DMS79 treated with DMSO at 0.1 percent for 48 hours (cell line): Measurements from ENCODE around the gene BEX1.
A peak's percentile ranks its signal among the peaks of the same experiment; 100 is the strongest.
"Not testable (repeated sequence)": the region's sequence is repeated elsewhere in the genome, so short reads cannot be mapped to it uniquely, and the experiment has no call there.

Experiments used
- DNase-seq: peaks from one replicate; lab custom pipeline; 2025; lab: John Stamatoyannopoulos, UW

Gene BEX1

DNA sequence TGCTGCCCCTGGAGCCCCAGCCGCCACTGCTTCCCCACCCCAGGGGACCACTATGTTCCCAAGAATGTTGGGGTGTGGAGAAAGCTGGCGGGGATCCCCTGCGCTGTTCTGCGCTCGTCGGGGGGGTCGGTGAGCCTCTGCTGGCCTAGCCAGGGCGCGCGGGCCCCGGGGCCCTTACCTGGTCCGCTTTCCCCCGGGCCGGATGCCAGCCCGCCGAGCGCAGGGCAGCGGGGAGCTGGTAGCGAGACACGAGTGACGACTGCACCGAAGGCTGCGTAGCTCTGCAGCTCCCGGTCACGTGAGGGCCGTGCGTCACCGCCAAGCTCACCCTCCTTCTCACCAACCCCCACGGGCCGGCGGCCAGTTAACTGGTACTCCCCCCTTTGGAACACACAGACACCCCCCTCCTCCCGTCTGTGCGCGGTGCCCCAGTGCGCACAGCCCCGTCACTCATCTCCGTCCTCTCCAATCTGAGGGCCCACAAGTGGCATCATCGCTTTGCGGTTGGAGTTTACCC is at the start of gene BEX1:
Gene BEX1 (minus strand): TSS at position 254 of the 517 bp plus-strand sequence. CDS start 897 bp downstream, outside the sequence.
- DNase-seq: peak; percentile 90

DNA sequence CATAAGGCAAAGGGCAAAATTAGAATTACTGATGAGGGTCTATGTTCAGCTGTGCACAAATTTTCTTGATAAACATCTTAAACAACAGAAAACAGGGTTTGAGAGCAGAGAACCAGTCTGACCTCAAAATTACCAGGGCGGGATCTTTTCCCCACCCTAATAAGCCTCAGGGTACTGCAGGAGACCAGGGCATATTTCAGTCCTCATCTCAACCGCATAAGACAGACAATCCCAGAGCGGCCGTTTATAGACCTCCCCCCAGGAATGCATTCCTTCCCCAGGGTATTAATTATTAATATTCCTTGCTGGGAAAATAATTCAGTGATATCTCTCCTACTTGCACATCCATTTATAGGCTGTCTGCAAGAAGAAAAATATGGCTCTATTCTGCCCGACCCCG is 45.5 kb upstream of the BEX1 start:
- not testable (repeated sequence) for DNase-seq

DNA sequence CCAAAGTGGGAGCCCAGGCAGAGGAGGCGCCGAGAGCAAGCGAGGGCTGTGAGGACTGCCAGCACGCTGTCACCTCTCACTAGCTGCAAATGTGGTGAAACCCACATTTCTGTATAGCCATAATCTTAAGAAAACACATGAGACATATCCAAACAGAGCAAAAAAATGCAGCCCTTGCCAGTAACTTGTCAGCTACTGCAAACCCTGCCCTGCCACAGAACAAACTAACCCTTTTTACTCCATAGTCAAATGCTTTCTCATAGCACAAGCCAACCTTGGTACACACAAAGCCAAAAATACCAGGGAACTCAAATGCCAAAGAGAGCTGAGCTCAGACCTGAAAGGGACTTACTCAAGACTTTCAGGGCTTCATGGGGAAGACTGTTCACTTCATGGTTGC is 43.9 kb upstream of the BEX1 start:
- DNase-seq: no peak

DNA sequence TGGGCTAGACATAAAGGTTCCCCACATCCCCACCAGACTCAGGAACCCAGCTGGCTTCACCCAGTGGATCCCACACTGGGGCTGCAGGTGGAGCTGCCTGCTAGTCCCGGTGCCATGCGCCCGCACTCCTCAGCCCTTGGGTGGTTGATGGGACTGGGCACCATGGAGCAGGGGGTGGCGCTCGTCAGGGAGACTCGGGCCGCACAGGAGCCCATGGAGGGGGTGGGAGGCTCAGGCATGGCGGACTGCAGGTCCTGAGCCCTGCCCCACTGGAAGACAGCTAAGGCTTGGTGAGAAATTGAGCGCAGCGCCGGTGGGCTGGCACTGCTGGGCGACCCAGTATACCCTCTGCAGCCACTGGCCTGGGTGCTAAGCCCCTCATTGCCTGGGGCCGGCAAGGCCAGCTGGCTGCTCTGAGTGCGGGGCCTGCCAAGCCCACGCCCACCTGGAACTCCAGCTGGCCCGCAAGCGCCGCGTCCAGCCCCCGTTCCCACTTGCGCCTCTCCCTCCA is 43.3 kb upstream of the BEX1 start:
- DNase-seq: not testable (repeated sequence)

DNA sequence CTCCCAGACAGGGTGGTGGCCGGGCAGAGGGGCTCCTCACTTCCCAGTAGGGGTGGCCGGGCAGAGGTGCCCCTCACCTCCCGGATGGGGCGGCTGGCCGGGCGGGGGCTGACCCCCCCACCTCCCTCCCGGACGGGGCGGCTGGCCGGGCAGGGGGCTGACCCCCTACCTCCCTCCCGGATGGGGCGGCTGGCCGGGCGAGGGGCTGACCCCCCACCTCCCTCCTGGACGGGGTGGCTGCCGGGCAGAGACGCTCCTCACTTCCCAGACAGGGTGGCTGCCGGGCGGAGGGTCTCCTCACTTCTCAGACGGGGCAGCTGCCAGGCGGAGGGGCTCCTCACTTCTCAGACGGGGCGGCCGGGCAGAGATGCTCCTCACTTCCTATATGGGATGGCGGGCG is 40.4 kb upstream of the BEX1 start:
- not testable (repeated sequence) for DNase-seq

DNA sequence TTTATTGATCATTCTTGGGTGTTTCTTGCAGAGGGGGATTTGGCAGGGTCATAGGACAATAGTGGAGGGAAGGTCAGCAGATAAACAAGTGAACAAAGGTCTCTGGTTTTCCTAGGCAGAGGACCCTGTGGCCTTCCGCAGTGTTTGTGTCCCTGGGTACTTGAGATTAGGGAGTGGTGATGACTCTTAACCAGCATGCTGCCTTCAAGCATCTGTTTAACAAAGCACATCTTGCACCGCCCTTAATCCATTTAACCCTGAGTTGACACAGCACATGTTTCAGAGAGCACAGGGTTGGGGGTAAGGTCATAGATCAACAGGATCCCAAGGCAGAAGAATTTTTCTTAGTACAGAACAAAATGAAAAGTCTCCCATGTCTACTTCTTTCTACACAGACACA is 39.9 kb upstream of the BEX1 start:
- DNase-seq: not testable (repeated sequence)

DNA sequence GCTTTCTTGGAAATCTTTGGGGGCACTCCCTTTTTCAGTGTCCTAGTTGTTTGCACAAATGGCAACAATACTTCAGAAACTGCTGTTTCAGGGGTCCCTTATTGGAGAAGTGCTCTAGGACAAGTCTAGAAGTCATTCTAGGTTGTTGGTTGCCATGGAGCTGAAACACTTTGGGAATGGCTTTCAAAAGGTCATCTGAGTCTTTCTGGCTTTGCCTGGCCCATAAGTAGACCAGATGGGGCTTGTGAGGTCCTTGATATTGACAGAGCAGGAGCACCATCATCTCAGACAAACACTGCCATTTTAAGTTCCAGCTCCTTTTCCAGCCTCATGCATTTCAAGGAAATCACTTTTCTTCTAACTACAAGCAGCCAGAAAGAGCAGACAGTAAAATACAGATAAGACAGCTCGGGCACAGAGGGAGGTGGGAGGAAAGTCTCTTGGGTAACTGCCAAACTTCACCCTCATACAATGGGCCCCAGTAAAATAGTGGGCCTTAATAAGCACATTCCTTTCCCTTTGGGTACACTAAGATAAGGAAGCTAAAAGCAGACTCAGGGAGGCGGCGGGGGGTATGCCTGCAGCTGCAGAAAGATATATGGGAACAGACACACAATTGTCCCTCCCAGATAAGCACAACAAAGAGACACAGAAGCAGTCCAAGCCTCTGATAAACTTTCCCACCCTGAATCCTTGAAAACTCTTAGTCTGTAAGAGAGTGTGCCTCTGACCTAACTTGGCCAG is 37.5 kb upstream of the BEX1 start:
- DNase-seq: peak; percentile 25

DNA sequence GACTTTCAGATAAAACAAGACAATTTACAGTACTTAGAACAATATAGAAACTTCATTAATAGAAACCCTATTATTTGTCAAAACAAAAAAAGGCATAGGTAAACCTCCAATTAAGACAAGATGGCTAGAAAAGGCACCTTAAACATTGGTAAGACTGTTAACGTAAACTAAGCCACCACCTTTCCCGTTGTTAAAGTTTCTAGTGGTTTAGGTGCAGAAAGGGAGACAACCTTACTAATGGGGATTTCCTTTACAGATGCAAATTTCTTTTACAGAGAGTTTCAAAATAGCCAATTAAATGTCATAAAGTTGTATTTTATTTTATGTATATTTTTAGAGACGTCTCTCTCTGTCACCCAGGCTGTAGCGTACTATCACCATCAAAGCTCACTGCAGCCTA is 36.5 kb upstream of the BEX1 start:
- no peak for DNase-seq

DNA sequence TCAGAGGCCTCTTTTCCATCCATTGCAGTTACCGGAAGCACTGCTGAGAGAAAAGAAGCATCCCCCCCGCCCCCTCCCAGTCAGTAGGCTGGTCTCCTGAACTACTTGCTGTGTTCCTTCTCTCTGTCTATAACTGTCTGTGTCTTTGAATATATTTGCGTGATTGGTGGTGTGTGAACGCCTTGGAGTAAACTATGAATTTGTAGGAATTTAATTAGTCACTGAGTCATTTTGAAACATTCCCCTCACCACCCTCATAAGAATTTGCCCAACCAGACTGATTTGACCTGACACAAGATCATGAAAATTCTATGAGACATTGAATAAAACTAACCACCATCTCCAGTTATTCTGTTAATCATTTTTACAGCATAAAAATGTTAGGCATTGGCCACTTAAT is 35.7 kb upstream of the BEX1 start:
- no peak for DNase-seq

DNA sequence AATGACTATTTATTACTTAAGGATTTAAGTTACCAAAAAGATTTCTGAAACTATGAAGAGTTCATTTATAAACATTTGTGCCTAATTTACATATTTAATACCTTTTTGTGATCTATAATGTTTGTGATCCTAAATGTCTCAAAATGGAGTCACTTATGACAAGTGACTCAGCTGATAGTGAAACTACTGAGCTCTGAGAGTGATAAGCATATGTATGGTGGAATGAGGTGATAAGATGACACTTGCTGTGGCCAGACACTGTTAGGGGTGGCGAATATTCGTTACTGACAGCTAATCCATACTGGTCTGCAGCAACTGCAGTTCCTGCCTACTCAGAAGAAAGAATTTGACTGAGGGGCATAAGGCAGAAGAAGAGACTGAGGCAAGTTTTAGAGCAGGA is 34.5 kb upstream of the BEX1 start:
- DNase-seq: no peak

DNA sequence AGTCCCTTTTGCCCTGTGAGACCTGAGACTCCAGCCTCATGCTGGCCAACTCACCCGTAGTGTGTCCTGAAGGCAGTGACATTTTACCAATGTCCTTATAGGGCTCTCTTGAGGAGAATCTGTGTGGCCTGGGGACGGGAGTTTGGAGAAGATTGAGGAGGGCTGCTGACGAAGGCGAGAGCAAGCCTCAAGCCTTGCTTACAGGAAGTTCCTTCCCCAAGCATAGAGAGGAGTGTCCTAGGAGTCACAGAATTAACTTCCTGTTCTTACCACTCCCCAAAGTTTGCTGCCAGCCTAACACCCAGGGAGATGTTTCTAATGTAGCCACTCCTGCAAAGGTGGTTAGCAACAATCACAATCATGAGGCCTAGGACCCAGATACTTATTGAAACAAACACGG is 29.0 kb upstream of the BEX1 start, which contains the start of gene NXF3:
Gene NXF3 (minus strand): TSS at position 202 of the 400 bp plus-strand sequence. CDS start 120 bp downstream, at position 82.
- no peak for DNase-seq

DNA sequence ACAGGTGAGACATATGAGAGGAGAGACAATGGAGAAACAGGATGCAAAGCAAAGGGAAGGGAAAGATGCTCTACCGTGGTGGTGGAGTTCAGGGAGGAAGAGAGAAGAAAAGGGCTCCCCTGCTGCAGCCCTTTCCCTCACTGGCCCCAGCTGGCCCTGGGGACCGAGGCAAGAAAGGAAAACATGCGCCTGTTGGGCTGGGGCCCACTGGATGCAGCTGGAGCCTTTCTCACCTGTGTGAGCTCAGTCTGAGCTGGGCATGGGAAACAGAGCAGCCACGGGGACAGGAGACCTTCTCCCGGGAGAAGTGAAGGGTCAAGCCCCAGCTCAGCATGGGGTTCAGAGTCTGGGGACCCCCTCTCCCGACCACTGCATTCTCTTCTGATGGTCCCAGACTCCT is 17.1 kb upstream of the BEX1 start:
- no peak for DNase-seq

DNA sequence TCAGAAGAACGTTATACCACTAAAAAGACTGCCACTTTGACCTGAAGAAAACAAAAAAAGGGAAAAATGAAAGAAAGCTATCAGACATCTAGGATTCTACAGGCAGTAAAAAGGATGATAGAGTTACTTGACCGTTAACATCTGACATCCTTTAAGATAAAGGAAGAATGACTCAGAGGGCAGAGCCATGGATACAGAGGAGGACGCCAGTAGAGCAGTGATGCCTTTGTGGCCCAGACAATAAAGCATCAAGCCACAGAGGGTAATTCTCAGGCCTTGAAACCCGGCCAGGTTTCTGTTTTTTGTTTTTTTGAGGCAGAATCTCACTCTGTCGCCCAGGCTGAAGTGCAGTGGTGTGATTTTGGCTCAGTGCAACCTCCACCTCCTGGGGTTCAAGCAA is 9.5 kb upstream of the BEX1 start:
- DNase-seq: no peak

DNA sequence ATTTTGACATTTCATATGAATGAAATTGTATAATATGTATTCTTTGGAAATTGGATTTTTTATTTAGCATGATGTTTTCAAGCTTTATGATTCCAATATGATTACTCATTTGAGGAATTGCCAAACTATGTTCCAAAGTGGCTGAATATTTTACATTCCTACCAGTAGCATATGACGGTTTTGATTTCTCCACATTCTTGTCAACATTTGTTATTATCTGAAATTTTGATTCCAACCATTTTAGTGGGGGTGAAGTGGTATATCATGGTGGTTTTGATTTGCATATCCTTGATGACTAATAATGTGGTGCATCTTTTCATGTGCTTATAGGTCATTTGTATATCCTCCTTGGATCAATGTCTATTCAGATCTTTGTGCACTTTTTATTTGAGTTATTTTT is 2.6 kb upstream of the BEX1 start:
- DNase-seq: no peak

DNA sequence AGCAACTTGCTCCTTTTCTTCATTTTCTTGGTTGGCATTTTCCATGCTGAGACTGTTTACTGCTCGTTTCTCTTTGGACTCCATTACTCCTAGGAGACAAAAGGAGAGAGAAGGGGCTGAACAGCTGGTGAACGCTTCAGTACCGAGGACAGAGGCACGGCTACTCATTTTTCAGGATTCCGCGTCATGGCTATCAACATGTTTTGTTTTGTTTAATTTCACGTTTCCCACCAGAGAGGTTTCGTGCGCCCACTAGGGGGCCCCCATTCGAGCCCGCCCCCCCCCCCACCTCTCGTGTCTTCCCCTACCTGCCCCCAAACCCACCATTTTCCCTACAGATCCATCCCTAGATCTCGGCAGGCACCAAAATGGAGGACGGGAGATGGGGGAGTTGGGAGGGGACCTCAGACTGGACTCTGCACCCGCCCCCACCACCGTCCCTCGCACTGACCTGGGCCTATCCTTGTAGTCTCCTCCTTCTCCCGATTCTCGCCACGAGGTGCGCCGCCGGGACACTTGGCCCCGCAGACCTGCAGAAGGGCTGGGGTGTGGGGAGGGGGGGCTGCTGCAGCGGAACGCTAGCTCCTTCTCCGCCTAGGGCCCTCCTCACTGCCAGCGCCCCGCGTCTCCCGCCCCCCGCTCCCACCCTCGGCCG is 653 bp downstream of the BEX1 start:
- peak; percentile 64 for DNase-seq

DNA sequence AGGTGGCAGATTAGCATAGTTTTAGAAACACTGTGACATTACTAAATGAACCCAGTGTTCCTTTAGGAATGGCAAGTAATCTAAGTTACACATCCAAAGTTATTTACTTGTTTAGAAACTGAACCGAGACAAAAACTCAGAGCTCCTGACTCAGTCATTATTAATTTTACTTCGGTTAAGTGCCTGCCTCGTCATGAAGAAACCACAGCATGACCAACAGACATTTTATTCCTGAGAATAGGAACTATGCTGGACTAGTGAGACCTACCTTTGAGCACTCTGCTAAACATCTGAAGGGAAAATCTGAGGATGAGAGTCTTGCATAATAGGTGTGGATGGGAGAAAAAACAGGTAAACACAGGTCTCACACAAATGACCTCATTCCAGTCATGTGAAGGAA is 2.5 kb downstream of the BEX1 start:
- no peak for DNase-seq

DNA sequence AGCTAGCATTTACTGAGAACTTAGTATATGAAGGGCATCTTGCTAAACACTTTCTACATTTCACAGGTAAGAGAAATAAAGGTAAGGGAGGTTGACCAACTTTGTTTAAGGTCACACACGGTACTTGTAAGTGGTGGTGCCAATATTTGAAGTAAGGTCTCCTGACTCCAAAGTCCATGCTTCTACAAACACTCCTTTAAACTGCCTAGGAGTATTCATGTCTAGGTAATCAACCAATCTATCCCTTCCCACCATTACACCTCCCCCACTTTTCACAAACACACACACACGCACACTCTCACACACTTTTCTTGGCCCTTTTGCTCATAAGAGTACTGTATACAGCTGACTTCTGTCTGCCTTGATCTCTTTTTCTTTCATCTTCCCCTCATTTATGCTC is 7.1 kb downstream of the BEX1 start:
- no peak for DNase-seq

DNA sequence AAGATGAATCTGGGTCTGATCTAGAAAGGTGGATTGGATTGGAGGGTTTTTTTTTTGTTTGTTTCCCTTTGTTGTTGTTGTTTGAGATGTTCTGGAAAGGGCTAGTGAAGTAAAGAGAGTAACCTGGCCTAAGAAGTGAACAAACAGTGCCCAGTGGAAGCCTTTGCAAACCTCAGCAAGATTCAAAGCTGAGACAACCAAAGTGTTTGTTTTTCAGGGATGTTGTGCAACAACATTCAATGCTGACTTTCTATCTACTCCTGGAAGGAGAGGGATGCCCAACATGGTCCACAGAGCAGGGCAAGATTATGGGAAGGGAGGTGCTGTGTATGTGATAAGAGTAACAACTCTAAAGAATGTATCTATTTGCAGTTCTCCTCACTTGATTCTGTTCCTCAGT is 11.3 kb downstream of the BEX1 start:
- DNase-seq: no peak

DNA sequence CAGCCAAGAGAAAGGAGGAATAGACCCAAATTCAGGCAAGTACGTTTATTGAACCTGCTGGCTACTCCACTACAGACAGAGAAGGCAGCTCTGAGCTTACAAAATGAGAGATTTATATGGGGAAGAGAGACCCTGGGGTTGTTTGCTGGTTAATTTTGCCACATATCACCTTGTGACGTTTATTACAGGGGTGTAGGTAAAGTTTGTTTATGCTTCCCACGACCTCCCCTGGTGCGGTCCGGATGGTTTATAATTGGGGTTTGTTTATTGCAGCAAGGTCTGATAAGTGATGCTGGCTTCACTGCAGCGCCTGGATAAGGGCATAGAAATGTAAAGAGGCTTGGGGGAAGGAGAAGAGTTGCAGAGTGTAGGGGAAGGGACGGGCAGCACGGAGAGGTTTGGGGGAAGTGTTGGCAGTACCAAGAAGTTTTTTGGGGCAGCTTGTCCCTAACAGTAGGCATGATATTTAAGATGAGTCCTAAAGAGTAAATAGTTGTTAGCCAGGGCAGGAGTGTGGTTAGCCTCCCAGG is 12.6 kb downstream of the BEX1 start:
- DNase-seq: no peak

DNA sequence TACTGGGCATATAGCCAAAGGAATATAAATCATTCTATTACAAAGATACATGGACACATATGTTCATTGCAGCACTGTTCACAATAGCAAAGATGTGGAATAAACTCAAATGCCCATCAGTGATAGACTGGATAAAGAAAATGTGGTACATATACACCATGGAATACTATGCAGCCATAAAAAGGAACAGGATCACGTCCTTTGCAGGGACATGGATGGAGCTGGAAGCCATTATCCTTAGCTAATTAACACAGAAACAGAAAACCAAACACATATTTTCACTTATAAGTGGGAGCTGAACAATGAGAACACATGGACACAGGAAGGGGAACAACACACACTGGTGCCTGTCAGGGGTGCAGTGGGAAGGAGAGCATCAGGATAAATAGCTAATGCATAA is 30.6 kb downstream of the BEX1 start:
- DNase-seq: not testable (repeated sequence)

DNA sequence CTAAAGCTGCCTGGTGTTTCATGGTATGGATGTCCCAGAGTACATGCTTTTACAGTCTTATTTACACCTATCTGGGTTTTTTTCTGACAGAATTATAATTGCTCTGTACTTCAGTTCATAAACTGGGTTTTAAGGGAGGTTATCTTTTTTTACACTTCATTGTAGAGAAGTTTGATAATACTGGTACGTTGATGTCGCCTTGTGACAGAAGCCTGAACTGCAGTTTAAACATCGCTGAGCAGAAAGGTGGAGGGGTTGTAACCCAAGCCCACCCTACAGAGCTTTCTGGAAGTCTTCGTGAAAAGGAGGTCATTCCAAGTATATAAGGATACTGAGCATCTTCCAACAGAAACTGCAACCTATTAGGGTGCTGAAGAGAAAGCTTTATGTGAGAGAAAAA is 46.4 kb downstream of the BEX1 start:
- no peak for DNase-seq

DNA sequence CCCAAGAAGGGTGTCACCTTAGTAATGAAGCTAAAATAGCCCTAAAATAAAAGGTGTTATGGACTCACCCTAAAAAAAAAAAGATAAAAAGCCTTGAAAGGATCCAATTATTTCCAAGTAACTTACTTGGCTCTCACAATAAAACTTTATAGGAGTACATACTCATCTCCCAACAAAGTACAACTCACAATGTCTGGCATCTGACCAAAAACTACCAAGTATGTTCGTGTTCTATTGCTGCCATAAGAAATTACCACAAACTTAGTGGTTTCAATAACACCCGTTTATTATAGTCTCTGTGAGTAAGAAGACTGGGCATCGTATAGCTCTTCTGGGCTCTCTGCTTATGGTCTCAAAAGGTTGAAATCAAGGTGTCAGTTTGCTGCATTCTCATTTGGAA is 51.0 kb downstream of the BEX1 start:
- no peak for DNase-seq
